HG02885 (cell line): Measurements from ENCODE around the gene ZNF594.
"Not testable (repeated sequence)": the region's sequence is repeated elsewhere in the genome, so short reads cannot be mapped to it uniquely, and the experiment has no call there.

Experiments
- ATAC-seq: cut with Tn5 transposase; IDR thresholded peaks from one replicate; pipeline ENCODE4 v1.9.1; 2021; ENCODE audit warnings: mild to moderate bottlenecking; ENCODE audit not compliant: unreplicated experiment, poor library complexity

Gene ZNF594

GRCh38 chr17:5203178-5203907 lies 11.7 kb upstream of the ZNF594 start:
- ATAC-seq: no peak

DNA sequence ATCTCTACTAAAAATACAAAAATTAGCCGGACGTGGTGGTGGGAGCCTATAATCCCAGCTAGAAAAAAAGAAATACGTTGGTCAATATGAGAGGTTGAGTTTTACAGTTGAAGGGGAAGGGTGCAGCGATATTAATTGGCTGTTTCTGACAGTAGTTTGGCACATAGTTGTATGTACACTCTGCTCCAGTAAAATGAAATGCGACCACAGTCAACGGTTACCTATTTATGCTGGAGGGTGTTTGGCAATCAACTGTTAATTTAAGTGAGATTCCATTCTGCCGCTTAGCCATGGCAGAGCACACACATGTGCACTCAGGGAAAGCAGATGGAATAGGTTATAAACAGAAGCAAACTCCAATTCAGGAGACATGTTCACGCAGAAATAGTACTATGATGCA lies 9.3 kb upstream of the ZNF594 start:
- ATAC-seq: no peak

DNA sequence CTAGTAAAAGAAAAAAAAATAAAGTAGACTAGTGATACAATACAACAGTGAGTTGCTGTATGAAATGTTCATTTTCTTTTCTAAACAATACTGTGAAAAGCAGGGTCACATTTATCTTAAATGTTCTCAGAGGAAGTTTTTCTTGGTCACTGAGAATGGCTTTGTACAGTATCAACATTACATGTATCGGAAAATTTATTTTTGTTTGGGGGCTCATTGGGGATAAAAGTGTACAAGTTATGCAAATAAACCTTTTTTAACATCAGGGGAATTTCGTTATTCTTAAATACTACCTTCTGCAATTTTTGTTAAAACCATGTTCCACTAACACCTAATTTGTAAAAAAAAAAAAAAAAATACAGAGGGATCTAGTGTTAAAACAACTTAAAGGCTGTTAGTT lies 8.7 kb upstream of the ZNF594 start:
- no peak for ATAC-seq

DNA sequence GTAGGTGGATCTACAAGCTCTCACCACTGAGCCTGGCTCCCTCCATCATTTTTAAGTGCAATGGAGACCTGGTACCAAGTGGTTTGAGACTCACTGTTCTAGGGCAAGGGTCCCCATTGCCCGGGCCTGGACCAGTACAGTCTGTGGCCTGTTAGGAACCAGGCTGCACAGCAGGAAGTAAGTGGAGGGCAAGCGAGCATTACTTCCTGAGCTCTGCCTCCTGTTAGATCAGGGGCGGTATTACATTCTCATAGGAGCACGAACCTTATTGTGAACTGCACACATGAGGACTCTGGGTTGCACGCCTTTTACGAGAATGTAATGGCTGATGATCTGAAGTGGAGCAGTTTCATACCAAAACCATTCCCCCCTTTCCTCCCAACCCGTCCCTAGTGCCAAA lies 6.8 kb upstream of the ZNF594 start:
- ATAC-seq: no peak

- no peak for ATAC-seq
Observed at GRCh38 chr17:5194346-5194745, 2.7 kb upstream of the ZNF594 start.

- ATAC-seq: no peak
Observed at GRCh38 chr17:5184288-5184687, 7.4 kb downstream of the ZNF594 start.

GRCh38 chr17:5183410-5183793 lies 8.3 kb downstream of the ZNF594 start:
- ATAC-seq: no peak

DNA sequence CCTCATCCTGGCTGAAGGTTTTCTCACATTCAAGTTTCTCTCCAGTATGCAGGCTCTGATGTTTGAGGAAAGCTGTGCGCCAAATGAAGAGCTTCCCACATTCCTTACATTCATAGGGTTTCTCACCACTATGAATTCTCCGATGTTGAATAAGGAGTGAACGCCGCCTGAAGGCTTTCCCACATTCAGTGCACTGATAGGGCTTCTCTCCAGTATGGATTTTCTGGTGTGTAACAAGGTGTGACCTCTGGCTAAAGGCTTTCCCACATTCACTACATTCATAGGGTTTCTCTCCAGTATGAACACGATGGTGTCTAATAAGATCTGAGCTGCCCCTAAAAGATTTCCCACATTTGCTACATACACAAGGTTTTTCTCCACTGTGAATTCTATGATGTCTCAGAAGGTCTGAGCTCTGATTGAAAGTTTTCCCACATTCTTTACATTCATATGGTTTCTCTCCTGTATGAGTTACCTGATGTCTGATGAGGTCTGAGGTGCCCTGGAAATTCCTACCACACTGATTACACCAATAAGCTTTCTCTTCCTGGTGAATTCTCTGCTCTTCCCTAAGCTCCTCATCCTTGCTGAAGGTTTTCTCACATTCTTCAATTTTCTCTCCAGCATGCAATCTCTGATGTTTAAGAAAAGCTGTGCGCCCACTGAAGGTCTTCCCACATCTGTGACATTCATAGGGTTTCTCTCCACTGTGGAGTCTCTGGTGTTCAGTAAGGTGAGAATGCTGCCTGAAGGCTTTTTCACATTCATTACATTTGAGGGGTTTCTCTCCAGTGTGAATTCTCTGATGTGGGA lies 8.9 kb downstream of the ZNF594 start:
- no peak for ATAC-seq

- ATAC-seq: no peak
Observed at GRCh38 chr17:5181509-5182305, 10.0 kb downstream of the ZNF594 start.

DNA sequence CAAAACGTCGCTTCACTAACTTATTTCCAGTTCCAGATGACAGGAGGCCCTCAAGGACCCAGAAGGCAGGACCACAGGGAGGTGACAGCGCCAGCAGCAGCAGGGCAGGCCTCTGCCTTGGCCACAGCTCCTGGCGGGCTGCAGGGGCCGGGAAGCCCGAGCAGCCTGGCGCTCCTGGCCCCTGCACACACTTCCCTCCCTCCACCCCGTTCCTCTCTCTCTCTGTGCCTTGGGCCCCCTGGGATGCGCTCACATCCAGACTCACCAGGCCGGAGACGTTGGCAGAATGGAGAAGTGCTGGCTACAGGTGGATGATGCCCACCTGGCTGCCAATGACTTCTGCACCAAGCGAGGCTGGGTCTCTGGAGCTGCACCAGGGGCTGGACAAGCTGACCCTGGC lies 12.7 kb downstream of the ZNF594 start:
- ATAC-seq: no peak

DNA sequence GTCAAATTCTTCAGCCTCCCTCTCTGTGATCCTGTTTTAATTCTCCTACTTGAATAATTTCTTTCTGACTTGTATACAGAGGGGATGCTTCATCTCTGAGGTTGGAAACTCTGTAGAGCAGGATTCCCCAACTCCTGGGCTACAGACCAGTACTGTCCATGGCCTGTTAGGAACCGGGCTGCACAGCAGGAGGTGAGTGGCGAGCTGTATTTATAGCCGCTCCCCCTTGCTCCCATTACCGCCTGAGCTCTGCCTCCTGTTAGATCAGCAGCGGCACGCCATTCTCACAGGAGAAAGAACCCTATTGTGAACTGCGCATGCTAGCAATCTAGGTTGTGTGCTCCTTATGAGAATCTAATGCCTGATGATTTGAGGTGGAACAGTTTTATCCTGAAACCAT lies 16.6 kb downstream of the ZNF594 start:
- ATAC-seq: not testable (repeated sequence)

- ATAC-seq: not testable (repeated sequence)
Observed at GRCh38 chr17:5165791-5166564, 25.7 kb downstream of the ZNF594 start.

GRCh38 chr17:5164436-5164835 lies 27.2 kb downstream of the ZNF594 start:
- ATAC-seq: no peak

DNA sequence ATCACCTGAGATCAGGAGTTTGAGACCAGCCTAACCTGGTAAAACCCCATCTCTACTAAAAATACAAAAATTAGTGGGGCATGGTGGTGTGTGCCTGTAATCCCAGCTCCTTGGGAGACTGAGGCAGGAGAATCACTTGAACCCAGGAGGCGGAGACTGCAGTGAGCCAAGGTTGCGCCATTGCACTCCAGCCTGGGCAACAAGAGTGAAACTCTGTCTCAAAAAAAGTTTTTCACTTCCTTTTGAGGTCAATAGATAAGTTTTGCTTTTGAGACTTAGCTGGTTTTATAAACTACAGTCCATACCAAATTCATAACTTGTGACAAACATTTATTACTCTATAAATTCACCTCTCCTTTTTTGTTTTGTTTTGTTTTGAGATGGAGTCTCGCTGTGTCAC lies 29.9 kb downstream of the ZNF594 start:
- ATAC-seq: not testable (repeated sequence)

GRCh38 chr17:5160702-5161101 lies 31.0 kb downstream of the ZNF594 start:
- ATAC-seq: not testable (repeated sequence)

- ATAC-seq: not testable (repeated sequence)
Observed at GRCh38 chr17:5146122-5146521, 45.5 kb downstream of the ZNF594 start.

DNA sequence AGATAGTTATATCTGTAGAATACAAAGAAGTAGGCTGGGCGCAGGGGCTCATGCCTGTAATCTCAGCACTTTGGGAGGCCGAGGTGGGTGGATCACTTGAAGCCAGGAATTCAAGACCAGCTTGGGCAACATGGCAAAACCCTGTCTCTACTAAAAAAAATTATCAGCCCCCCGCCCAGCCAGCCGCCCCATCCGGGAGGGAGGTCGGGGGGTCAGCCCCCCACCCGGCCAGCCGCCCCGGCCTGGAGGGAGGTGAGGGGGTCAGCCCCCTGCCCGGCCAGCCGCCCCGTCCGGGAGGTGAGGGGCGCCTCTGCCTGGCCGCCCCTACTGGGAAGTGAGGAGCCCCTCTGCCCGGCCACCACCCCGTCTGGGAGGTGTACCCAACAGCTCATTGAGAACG lies 48.8 kb downstream of the ZNF594 start:
- ATAC-seq: not testable (repeated sequence)

GRCh38 chr17:5139458-5139732 lies 52.3 kb downstream of the ZNF594 start:
- ATAC-seq: no peak

DNA sequence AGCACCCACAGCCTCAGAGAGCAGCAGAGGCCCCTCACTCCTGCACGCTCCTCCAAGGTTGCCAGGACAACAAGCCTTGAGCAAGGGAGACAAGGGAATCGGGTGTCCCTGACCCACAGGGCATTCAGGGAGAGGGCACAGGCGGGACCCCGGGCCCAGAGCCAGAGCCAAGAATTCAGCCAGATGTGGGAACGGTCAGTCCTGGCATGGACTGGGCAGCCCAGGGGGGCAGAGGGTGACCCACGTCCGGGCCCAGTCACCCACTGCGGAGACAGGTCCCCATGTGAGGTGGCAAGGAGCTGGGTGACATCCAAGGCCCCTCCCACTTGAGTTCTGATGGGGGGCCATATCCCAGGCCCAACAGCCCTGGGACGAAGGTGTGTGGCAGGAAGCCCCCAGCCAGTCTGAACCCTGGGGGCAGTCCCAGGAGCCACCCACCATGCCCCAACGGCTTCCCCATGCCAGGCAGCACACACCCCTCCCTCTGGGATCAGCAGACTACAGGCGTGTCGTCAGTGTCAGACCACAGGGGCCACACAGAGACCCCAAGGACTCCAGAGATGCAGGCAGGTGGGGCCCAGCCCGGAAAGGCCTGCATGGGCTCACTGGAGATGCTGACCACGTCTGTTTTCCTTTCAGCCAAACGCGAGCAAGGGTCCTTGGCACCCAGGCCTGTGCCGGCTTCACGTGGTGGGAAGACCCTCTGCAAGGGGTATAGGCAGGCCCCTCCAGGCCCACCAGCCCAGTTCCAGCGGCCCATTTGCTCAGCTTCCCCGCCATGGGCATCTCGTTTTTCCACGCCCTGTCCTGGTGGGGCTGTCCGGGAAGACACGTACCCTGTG lies 52.8 kb downstream of the ZNF594 start:
- ATAC-seq: no peak

GRCh38 chr17:5138198-5138544 lies 53.5 kb downstream of the ZNF594 start:
- not testable (repeated sequence) for ATAC-seq
